Breast epithelium (tissue), 4 donors: ENCODE measurements around the gene CHST7. TPM values are rescaled to one million over a fixed set of nuclear protein-coding genes. Genes with fewer than 3 reads are reported as not detected.
A peak's percentile ranks its signal among the peaks of the same experiment; 100 is the strongest.

Experiments
- DNase-seq, 2 donors: peaks; one replicate each; pipeline ENCODE4 v3.0.0-alpha.2; 2019; ENCODE audit warnings: low spot score in 2 of 2
- H3K27ac ChIP-seq, 2 donors: fragments of 200-600 bp; sonication (generic) in 1 of 2; one replicate each; pipeline ENCODE4 v1.5.1; 2016 to 2019; ENCODE audit warnings: mild to moderate bottlenecking in 1 of 2
- H3K27me3 ChIP-seq, 2 donors: fragments of 200-600 bp; sonication (generic) in 1 of 2; one replicate each; pipeline versions ENCODE4 v1.5.1 to v1.6.0; 2017 to 2019; ENCODE audit warnings: control low read depth in 1 of 2, mild to moderate bottlenecking in 1 of 2
- H3K36me3 ChIP-seq: fragments of 200-600 bp; one replicate; pipeline ENCODE4 v1.5.1; 2019
- H3K4me1 ChIP-seq, 2 donors: fragments of 200-600 bp; sonication (generic); one replicate each; pipeline ENCODE4 v1.5.1; 2016 to 2019; ENCODE audit warnings: control low read depth in 1 of 2
- H3K4me3 ChIP-seq, 3 donors: fragments of 200-600 bp; sonication (generic); 1 replicate in 2 of 3; 2 replicates in 1 of 3; pipeline ENCODE4 v1.5.1; 2016 to 2019; ENCODE audit warnings: mild to moderate bottlenecking in 3 of 3, moderate library complexity in 2 of 3
- H3K9me3 ChIP-seq, 2 donors: fragments of 200-600 bp; sonication (generic) in 1 of 2; one replicate each; pipeline ENCODE4 v1.5.1; 2016 to 2019; ENCODE audit warnings: control low read depth in 1 of 2
- POLR2A ChIP-seq: fragments of 450-650 bp; IDR thresholded peaks from one replicate; pipeline ENCODE4 v1.6.1; 2016; ENCODE audit warnings: antibody characterized with exemption, mild to moderate bottlenecking, moderate library complexity
- POLR2AphosphoS5 ChIP-seq, 3 donors: sonication (generic); formaldehyde crosslinking; IDR thresholded peaks; one replicate each; pipeline ENCODE4 v1.6.1; 2017; ENCODE audit warnings: antibody characterized with exemption in 3 of 3
- intact Hi-C: fragments of 100-400 bp; cut with DNase I; formaldehyde crosslinking; loops from one replicate; pipeline ENCODE4 v1.15.1; 2023; ENCODE audit warnings: low total_unique reads
- total RNA-seq, 3 donors: library from RNA; depleted of rRNA; stranded (reverse); fragments of >200 nt; gene quantifications; one replicate each; pipeline ENCODE4 v1.1.0, GENCODE V29; 2016
- TF ChIP-seq, protein P1 (sequence below), 3 donors: fragments of 450-650 bp; IDR thresholded peaks; one replicate each; pipeline ENCODE4 v1.5.1; 2016 to 2017; ENCODE audit warnings: antibody characterized with exemption in 3 of 3, mild to moderate bottlenecking in 3 of 3, moderate library complexity in 3 of 3

Gene CHST7
- total RNA-seq, 3 donors from 2014 or later: 7.5 to 81.6 (median 10.8) TPM

DNA sequence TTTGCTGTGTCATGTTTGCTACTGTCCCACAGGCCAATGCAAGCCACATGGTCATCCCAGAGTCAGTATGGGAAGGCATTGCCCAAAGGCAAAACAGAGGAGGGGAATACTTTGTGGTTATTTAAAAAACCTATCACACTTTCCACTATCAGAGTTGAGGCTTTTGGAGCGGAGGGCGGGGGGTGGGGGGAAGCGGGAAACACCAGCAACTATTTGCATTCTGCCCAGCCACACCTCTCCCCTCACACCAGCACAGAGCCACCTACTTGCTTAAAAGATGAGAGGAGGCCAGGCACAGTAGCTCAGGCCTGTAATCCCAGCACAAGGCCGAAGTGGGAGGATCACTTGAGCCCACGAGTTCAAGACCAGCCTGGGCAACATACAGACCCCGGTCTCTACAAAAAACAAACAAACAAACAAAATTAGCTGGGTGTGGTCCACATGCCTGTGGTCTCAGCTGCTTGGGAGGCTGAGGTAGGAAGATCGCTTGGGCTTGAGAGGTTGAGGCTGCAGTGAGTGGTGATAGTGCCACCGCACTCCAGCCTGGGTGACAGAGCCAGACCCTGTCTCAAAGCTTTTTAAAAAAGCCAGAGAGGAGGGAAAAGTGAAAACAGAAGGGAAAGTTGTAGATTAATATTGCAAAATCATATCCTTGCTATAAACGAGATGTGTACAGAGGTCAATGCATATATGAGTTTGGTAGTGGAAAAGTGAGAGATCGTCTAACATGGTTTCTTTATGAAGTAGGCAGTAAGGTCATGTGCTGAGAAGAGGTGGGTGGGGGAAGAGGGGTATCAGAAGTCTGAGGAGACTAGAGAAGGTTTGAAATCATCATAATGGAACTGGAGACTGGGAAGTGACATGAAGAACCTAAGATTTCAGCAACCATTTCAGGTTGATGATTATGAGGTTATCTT is 1.9 kb upstream of the CHST7 start:
- H3K4me3 ChIP-seq: no peak overlapping the region
- peaks cover 0 to 9% of the 10 kb centered on the region in 2 donors for H3K9me3 ChIP-seq
- intact Hi-C loops: no loop called here
- no peaks in the 10 kb centered on the region for H3K36me3 ChIP-seq
- TF ChIP-seq POLR2A (no peak), POLR2AphosphoS5 (IDR thresholded peaks at IDR 0.05) (no peak)
- TF ChIP-seq, protein P1, sequence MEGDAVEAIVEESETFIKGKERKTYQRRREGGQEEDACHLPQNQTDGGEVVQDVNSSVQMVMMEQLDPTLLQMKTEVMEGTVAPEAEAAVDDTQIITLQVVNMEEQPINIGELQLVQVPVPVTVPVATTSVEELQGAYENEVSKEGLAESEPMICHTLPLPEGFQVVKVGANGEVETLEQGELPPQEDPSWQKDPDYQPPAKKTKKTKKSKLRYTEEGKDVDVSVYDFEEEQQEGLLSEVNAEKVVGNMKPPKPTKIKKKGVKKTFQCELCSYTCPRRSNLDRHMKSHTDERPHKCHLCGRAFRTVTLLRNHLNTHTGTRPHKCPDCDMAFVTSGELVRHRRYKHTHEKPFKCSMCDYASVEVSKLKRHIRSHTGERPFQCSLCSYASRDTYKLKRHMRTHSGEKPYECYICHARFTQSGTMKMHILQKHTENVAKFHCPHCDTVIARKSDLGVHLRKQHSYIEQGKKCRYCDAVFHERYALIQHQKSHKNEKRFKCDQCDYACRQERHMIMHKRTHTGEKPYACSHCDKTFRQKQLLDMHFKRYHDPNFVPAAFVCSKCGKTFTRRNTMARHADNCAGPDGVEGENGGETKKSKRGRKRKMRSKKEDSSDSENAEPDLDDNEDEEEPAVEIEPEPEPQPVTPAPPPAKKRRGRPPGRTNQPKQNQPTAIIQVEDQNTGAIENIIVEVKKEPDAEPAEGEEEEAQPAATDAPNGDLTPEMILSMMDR (IDR thresholded peaks at IDR 0.05): no peak
- no peaks in the 10 kb centered on the region for H3K4me1 ChIP-seq
- H3K27me3 ChIP-seq: peaks cover 0 to 8% of the 10 kb centered on the region in 2 donors
- no peak for DNase-seq
- no peak overlapping the region for H3K27ac ChIP-seq

DNA sequence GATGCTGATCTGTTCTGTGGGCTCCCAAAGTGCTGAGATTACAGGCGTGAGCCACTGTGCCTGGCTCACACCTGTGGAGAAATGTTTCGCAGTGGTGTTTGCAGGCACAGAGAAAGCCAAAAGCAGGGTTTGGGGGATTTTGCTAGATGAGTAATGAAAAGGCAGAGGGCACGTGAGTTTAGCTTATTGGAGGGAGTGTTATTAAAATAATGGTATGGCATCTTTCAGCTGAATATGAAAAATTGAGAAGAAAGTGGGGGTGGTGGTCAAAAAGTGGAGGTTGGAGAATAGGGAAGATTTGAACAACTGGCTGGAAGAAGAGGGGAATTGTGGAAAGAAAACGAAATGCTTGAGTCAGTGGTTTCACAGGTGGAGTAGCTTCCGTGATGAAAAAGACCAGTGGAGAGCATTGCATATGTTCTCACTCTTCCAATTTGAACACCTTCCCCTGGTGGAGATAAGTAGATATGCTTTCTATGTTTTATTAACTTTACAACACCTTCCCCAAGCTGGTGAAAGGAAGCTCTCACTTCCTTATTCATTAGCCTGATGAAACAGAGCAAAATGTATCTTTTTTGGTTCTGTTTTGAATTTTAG is 1.1 kb upstream of the CHST7 start:
- Histone ChIP-seq H3K4me1 (no peaks in the 10 kb centered on the region), H3K4me3 (no peak overlapping the region), H3K36me3 (no peaks in the 10 kb centered on the region), H3K27ac (no peak overlapping the region), H3K9me3 (peaks cover 0 to 9% of the 10 kb centered on the region in 2 donors), H3K27me3 (peaks cover 0 to 8% of the 10 kb centered on the region in 2 donors)
- DNase-seq: no peak
- intact Hi-C loops: no loop called here
- TF ChIP-seq, protein P1 (IDR thresholded peaks at IDR 0.05): no peak
- no peak for TF ChIP-seq POLR2AphosphoS5 (IDR thresholded peaks at IDR 0.05)
- no peak for TF ChIP-seq POLR2A

DNA sequence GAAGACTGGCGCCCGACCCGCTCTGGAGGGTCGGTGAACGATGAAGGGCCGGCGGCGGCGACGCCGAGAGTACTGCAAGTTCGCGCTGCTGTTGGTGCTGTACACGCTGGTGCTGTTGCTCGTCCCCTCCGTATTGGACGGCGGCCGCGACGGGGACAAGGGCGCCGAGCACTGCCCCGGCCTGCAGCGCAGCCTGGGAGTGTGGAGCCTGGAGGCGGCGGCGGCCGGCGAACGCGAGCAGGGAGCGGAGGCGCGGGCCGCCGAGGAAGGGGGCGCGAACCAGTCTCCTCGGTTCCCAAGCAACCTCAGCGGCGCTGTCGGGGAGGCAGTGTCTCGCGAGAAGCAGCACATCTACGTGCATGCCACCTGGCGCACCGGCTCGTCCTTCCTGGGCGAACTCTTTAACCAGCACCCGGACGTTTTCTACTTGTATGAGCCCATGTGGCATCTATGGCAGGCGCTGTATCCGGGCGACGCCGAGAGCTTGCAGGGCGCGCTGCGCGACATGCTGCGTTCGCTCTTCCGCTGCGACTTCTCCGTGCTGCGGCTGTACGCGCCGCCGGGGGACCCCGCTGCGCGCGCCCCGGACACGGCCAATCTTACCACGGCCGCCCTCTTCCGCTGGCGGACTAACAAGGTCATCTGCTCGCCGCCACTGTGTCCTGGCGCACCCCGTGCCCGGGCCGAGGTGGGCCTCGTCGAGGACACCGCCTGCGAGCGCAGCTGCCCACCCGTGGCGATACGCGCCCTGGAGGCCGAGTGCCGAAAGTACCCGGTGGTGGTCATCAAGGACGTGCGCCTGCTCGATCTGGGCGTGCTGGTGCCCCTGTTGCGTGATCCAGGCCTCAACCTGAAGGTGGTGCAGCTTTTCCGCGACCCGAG is 568 bp downstream of the CHST7 start:
- Histone ChIP-seq H3K9me3 (peaks cover 0 to 9% of the 10 kb centered on the region in 2 donors), H3K27ac (peak overlapping the region; percentile 30 to 61), H3K36me3 (no peaks in the 10 kb centered on the region), H3K4me3 (peak overlapping the region; percentile 61 to 74 (median 71)), H3K27me3 (peaks cover 0 to 15% of the 10 kb centered on the region in 2 donors), H3K4me1 (no peaks in the 10 kb centered on the region)
- TF ChIP-seq, protein P1 (IDR thresholded peaks at IDR 0.05): no peak
- TF ChIP-seq POLR2AphosphoS5 (IDR thresholded peaks at IDR 0.05): no peak
- no peak for TF ChIP-seq POLR2A
- intact Hi-C loops: no loop called here
- peak in 1 of 2 donors; percentile 40 for DNase-seq

DNA sequence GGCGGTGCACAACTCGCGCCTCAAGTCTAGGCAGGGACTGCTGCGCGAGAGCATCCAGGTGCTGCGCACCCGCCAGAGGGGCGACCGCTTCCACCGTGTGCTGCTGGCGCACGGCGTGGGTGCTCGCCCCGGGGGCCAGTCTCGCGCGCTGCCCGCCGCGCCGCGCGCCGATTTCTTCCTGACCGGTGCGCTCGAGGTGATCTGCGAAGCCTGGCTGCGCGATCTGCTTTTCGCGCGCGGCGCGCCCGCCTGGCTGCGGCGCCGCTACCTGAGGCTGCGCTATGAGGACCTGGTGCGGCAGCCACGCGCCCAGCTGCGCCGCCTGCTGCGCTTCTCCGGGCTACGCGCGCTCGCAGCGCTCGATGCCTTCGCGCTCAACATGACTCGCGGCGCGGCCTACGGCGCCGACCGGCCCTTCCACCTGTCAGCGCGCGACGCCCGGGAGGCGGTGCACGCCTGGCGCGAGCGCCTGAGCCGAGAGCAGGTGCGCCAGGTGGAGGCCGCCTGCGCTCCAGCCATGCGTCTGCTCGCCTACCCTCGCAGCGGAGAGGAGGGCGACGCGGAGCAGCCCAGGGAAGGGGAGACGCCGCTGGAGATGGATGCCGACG is 1.3 kb downstream of the CHST7 start:
- TF ChIP-seq POLR2A: no peak
- no peak for TF ChIP-seq POLR2AphosphoS5 (IDR thresholded peaks at IDR 0.05)
- TF ChIP-seq, protein P1 (IDR thresholded peaks at IDR 0.05): no peak
- Histone ChIP-seq H3K4me1 (no peaks in the 10 kb centered on the region), H3K27me3 (peaks cover 0 to 18% of the 10 kb centered on the region in 2 donors), H3K4me3 (peak overlapping the region; percentile 61 to 74 (median 71)), H3K36me3 (no peaks in the 10 kb centered on the region), H3K27ac (peak overlapping the region in 1 of 2 donors; percentile 61), H3K9me3 (peaks cover 0 to 9% of the 10 kb centered on the region in 2 donors)
- intact Hi-C loops: no loop called here
- no peak for DNase-seq
